NCI-H2171 (cell line): Measurements from ENCODE around the gene SIK1.
"Not testable (repeated sequence)": the region's sequence is repeated elsewhere in the genome, so short reads cannot be mapped to it uniquely, and the experiment has no call there.

ENCODE experiments used
- DNase-seq: peaks from one replicate; lab custom pipeline; 2025; lab: John Stamatoyannopoulos, UW

Gene SIK1

DNA sequence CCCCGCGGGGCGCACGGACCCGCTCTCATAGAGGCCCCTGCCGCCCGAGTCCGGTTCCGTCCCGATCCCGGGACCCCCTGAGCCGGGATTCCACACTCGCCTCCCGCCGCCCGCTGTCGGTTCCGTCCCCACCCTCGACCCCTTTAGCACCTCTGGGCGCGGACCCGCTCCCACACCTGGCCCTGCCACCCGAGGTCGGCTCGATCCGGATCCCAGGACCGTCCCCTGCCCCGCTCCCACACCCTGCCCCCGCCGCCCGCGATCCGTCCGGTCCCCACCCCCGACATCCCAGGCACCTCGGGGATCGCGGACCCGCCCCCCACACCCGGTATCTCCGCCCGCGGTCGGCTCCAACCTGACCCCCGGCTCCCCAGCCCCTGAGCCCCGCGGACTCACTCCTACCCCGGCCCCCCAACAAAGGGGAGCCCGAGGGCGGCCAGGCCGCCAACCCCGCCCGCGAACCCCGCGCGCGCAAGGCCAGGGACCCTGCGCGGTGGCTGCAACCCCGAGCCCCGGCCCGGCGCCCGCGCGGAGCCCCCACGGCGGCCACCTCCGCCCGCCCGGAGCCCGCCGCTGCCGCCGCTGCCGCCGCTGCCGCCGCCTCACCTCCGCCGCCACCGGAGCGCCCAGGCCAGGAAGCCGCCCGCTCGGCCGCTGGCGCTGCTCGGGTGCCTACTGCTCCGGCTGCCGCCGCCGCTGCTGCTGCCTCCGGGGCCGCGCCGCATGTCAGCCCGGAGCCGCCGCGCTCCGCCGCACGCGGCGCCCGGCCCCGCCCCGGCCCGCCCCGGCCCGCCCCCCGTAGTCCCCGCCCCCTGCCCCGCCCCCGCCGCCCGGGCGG is at the start of gene SIK1:
SIK1 (minus strand) TSS at position 728 of the 838 bp plus-strand sequence. CDS start 953 bp downstream, outside the sequence.
- DNase-seq: not testable (repeated sequence)

DNA sequence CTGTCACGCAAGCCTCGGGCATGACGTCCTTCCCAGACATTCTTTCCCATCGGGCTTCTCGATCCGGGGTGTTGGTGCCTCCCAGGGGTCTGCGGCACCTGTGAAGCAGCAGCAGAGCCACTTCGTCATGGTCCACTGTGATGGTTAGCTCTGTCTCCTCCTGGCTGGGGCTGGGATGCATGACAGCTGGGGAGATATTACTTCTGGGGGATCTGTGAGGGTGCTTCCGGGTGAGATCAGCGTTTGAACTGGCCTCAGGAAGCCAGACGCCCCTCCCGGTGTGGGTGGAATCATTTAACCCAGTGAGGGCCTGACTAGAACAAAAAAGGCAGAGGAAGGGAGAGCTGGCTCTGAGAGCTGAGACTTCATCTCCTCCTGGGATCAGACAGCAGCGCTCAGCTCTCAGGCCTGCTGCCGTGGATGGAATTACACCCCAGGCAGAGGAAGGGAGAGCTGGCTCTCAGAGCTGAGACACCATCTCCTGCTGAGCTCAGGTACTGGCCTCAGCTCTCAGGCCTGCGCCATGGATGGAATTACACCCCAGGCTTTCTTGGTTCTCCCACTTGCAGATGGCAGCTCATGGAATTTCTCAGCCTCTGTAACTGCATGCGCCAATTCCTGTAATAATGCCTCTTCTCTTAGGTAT is 44.8 kb upstream of the SIK1 start:
- not testable (repeated sequence) for DNase-seq

DNA sequence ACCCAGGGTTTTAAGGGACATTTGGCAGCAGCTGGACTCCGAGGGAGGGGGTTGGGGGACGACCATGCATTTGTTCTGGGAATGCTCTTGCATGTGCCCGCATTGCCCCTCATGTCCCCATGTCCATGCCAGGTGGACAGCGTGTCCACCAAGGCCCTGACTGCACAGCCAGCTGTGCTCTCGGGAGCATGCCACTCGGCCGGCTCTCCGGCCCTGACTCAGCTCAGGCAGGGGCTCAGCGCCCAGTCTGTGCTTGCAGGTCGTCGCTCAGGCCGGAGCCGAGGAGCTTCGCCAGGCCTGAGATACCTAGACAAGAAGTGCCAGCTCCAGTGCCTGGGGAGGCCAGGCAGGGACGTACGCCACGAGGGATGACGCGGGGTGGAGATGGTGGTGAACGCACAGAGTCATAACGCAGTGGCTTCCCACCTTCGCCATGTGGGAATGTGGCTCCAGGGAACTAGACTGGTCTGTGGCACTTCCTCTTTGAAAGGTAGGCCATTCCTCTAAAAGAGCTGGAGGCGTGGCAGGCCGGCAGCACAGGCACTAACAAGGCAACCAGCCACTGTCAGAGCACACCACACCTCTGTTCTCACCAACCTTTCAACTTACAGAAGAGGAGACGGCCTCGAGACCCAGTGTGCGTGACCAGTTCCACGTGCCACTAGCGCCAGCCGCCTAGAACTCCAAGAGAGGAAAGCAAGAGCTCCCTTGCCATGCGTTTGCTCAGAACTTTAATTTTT is 43.0 kb upstream of the SIK1 start:
- DNase-seq: not testable (repeated sequence)

DNA sequence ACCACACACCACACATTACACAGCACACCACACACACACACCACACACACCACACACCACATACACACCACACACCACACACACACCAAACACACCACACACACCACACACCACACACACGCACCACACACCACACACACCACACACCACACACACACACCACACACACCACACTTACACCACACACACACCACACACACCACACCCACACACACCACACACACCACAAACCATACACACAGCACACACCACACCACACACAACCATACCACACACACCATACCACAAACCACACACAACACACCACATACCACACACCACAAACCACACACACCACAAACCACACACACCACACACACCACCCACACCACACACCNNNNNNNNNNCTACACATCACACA is 40.9 kb upstream of the SIK1 start:
- DNase-seq: no peak

DNA sequence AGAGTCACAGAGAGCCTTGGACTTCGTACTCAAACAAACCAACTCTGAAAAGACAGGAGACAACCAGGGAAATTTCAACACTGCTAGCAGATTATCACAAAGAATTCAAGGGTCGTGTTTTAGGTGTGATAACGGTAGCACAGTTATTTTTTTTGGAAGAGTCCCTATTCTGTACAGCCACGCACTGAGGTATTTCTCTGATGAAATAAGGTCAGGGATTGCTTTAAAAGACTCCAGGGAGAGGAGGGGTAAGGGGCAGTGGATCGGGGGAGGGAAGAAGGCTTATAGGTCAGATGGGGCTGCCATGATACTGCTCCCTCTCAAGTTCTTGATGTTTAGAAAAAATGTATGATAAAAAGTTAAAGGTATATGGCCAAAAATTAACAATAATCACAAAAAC is 38.2 kb upstream of the SIK1 start:
- not testable (repeated sequence) for DNase-seq

DNA sequence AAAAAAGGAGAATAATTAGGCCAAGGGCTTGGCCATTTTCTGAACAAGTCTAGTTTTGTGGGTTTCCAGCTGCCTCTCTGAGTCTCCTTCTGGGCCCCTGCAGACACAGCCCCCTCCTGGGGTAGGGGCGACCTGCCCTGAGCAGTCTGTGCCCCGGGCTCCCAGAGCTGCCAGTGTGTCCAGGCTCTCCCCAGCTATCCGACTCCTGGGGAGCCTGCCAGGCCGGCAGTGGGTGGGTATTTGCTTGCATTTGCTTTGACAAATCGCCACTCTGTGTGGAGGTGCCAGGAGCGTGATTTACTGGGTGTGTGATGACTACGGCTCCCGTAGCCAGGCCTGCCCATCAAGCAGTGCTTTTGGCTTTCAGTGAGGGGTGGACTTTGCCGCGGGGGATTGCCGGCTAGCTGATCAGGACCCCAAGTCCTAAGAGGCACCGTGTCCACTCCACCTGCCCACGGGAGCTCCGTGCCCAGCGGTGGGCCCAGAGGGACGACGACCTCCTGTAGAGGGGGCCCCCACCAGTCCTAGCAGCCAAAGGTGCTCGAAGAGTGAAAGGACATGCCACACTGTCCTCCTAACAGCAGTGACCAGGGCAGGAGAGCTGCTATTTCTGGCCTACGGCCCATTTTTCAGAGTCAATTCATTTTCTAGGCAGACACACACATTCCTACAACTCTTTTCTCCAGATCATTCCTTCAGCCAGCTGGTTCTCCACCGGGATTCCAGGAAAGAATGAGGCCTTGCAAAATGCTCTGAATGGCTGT is 36.7 kb upstream of the SIK1 start:
- DNase-seq: not testable (repeated sequence)

DNA sequence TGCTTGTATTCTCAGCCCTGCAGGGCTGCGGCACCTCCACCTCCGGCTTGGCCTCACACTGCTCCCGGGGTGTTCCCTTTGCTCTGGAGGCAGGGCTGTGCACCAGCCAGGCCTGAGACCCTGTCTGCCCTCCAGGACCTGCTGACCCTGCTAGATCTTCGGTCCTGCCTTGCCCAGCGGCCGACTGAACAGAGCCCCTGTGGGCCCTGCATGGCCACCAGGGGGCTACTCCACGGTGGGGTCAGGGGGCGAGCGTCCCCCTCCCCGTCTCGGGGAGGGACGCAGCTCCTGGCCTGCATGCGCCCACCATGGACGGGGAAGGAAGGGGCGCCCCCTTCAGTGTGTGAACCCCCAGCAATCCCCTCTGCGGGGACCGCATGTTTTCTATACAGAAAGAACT is 36.0 kb upstream of the SIK1 start:
- not testable (repeated sequence) for DNase-seq

DNA sequence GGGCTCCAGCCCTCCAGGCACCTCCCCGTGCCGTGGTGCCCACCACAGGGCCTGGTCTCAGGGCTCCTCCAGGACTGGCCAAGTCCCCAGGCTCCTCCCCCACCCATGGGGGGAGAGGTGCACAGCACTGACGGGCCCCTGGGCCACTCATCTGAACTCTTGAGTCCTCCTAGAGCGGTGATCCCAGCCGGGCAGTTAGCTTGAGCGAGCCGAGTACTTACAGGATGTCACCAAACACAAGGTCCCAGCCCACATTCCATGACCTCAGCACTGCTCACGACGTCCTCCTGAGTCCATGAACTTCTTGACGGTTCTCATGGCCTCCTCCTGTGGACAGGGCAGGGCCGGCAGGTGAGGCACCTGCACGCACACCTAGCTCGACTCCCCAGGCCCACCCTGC is 33.5 kb upstream of the SIK1 start:
- DNase-seq: not testable (repeated sequence)

DNA sequence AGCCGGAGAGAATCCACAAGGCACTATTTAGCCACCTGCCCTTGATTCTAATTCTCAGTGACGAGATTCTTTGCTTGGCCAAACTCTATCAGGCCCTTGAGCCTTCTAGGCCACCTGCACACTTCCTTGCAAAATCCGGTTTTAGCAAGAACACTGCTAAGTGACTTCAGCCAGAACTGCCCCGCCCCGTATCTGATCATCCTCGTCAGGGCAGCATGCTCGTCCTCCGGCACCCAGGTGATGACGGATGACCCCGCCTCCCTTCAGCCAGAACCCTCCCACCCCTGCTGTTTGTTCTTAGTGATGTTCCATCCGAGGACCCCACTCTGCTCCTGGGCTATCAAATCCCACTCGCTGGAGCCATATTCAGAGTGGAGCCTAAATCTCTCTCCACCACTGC is 32.1 kb upstream of the SIK1 start:
- not testable (repeated sequence) for DNase-seq

DNA sequence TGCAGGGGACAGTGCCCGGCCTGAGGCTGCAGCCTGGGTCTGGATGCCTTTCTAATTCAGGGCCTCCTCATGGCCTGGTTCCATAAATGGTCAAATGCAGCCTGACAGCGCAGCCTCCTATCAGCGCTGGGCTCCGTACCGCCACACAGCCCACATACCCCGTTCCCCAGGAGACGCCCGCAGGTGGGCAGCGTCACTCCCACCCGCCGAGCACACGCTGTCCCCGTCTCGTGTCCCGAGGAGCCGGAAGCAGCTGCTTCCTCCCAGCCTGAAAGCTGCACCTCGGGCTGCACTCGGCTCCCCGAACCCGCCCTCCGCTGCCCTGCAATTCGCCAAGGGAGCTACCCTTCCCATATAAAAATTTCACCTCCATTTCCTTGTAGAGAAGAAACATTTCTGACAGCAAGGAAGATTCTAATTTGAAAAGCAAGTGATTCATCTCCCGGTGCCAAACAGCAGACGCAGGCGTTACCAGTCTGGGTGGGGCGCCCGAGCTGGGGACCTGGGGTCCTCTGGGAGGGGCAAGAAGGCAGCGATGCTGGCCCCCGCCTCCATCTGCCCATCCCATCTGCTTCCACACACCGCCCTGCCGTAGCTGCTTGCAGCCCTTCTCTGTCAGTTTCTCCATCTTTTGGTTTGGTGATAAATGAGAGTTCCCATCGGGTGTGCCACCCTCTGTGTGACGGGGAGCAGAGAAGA is 29.8 kb upstream of the SIK1 start:
- not testable (repeated sequence) for DNase-seq

DNA sequence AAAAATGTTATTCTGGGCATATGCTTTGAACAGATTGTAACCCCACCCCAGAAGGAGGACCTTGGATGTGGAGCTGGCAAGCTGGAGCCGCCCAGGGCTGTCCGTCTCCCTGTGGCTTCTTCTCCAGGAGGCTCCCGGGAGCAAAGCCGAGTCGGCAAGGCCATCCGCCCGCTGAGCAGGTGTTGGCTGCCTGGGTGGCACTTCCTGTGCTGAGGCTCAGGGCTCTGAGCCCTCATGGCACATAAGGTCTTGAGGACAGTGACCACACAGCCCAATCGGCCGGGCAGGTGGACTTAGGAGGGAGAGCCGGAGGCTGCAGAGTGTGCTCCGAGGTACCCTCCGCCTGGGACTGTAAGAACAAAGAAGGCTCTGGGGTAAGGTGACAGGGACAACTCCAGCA is 28.8 kb upstream of the SIK1 start:
- DNase-seq: not testable (repeated sequence)

DNA sequence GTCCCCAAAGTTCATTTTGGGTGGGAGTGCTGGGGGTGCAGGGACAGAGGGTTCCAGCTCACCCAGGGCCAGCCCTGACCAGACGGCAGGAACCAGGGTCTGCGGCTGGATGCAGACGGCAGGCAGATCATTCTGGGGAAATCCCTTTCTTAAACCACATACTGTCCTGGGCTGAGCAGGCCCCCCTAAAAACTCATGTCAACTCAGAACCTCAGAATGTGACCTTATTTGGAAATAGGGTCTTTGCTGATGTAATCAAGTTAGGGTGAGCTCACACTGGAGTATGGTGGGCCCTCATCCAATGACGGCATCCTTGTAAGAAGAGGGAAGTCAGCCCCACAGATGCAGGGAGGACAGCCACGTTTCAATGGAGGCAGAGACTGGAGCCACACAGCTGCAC is 27.2 kb upstream of the SIK1 start:
- DNase-seq: not testable (repeated sequence)

DNA sequence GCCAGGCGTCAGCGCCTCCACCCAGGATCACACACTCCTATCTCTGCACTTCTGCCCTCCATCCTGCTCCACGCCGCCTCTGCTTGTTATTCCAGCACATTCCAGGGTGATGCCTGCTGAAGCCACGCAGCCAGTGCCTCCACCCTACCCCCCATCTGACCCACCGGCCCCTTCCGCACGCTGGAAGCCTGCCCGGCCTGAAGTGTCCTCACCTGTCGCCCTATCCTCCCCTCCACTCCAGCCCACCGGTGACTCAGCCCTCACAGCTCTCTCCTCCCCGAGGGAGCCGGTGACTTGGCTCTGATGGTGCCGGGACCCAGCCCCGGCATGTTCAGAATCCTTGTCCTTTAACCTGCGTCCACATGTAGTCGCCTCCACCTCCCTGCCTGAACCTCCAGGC is 24.9 kb upstream of the SIK1 start:
- DNase-seq: not testable (repeated sequence)

DNA sequence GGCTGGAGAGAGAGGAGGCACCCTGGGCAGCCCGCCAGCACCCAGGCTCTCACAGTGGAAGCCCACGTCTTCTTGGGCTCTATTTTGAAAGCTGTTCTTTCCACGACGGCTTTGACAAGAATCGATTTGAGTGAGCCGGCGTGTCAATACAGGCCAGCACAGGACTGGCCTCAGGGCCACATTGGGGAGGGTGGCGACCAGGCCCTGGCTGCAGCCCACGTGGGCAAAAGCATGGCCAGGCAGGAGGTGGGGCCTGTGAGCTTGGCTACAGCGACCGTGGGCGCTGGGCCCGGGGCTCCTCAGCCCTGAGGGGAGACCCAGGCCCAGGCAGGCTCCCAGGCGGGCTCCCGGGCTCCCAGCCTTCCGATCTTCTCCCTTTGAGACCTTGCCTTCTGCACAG is 23.4 kb upstream of the SIK1 start:
- DNase-seq: not testable (repeated sequence)

DNA sequence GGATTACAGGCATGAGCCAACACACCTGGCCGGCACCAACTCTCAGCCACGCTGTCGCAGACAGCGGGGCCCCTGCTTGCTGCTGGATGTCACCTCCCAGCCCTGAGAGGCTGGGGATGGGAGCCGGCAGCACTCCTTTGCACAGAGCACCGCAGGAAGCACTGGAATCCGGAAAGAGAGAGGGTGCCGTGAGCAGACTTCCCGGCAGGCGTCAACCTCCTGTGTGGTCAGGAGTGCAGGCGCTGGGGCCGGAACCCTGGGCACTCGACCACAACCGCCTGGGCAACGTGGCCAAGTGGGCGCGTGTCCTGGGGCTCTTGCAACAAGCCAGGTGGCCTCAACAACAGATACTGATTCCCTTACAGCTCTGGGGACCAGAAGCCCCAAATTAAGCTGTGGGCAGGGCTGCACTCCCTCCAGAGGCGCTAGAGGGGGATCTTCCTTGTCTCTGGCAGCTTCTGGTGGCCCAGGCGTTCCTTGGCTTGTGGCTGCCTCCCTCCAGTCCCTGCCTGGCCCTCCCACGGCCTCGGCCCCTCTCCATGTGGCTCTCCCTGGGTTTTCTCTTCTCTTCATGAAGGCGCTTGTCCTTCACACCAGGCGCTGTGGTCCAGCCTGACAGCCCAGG is 20.5 kb upstream of the SIK1 start:
- not testable (repeated sequence) for DNase-seq

DNA sequence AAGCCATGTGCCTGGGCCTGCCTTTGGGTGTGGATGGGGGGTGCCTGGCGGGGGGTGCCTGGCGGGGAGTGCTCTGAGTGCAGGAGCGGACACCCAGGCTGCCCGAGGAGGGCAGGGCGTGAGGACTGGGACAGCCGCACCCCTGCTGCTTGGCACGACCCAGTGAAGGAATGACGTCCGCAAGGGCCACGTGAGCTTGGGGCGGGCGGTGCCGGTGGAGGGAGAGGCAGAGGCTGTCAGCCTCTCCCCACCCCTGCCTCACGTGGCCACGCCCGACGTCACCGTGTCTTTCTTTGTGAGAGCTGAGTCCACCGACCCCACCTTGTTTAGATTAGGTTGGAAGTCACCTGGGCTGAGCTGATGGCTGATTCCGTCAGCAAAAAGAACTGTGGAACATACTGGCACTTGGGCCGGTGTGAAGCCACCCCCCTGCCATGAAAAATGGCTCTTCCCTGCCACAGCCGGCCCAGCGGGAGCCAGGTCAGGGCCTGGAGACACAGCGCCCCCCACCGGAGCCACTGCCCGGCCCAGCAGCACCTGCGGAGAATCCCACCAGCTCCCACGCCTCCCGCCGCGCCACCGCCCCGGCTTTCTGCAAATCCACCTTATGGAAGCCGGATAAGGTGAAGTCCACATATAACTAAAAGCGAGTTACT is 19.5 kb upstream of the SIK1 start:
- not testable (repeated sequence) for DNase-seq

DNA sequence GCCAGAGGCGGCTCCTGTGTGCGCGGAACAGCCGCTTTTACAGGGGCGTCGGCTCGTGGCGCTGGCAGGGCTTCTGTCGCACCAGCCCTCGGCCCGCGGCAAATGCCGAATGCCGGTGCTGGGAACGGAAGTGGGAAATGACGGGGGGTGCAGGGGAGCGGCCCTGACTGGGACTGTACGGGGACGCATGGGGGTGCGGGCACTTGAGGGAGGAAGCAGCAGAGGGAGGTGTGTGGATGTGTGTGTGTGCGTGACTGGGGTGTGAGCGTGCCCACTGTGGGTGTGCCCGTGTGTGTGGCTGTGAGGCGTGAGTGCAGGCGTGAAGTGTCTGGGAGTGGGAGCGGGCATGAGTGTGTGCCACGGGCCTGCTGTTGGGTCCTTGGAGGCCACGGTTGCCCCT is 17.6 kb upstream of the SIK1 start:
- not testable (repeated sequence) for DNase-seq

DNA sequence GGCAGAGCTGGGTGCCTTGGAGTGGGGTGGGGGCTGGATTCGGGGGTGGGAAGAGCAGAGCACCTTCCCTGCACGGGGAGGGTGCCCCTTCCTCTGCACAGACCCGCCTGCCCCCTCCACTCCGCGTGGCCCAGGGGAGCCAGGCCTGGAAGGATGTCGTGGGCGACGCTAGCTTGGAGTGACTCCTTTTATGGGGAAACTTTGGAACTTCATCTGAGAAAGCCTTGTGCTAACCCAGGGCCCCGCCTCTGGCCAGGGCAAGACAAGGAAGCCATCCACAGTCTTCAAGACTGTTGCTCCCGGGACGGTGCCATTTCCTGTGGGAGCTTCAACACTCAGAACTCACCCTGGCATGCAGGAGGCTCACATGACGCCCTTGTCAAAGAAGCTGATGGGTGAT is 15.6 kb upstream of the SIK1 start:
- DNase-seq: not testable (repeated sequence)

DNA sequence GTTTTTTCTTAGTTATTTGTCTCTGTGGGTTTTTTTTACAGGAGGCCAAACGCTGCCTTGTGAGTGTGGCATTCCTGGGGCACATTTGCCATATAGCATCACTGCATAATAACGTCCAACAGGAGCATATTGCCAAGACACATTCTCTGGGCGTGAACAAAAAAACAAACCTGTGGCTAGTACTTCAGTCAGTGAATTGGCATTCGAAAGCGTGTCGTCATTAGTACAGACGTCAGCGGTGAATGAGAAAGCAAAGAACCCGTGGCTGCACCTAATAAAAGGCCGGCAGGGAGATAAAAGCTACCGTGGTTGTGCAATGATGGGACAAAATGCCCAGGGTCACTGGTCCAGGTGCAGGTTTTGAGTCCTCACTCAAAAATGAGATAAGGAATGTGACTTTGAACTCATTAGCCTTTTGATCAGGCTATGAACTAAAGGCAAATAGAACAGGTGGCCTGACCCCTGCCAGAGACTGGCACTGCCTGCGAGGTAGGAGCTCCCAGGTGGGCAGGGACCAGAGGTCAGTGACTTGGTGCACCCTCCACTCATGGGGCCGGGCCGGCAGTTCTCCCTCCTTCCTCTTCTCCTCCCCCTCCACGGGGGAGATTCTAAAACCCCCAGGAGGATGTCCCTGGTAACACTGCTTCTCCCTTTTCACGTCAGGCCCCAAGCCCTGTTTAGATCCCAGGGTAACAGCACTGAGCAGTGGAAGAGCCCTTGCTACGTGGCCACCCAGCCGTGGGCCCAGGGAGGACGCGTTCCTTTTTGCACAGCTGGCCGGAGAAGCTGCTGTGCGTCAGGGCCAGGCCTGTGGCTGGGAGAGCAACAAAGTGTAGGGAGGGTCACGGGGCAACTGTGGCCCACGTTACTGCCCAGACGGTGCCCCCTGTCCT is 14.2 kb upstream of the SIK1 start:
- not testable (repeated sequence) for DNase-seq
